Thyroid gland (tissue), 4 donors: ENCODE results near the gene COL13A1.

ENCODE experiments used
- CTCF ChIP-seq, 6 experiments: fragments of 200-600 bp in 3 of 6; fragments of 450-650 bp in 3 of 6; sonication (generic) in 3 of 6; IDR thresholded peaks; one replicate each; pipeline ENCODE4 v1.5.1; 2016 to 2019; ENCODE audit warnings: antibody characterized with exemption in 6 of 6, mild to moderate bottlenecking in 2 of 6, inconsistent platforms in 1 of 6, moderate library complexity in 1 of 6
- POLR2A ChIP-seq, 2 donors: fragments of 450-650 bp; IDR thresholded peaks; one replicate each; pipeline ENCODE4 v1.6.1; 2017; ENCODE audit warnings: antibody characterized with exemption in 2 of 2, mild to moderate bottlenecking in 2 of 2, moderate library complexity in 1 of 2

- TF ChIP-seq CTCF (IDR thresholded peaks at IDR 0.05) (no peak), POLR2A (IDR thresholded peaks at IDR 0.05) (no peak)
Observed at GRCh38 chr10:69988094-69988493, 186.4 kb downstream of the COL13A1 start.
